ENCODE measurements around the gene GEMIN2.
A peak's percentile ranks its signal among the peaks of the same experiment; 100 is the strongest.
"Not testable (repeated sequence)": the region's sequence is repeated elsewhere in the genome, so short reads cannot be mapped to it uniquely, and the experiment has no call there.

GEMIN2 gene

DNA sequence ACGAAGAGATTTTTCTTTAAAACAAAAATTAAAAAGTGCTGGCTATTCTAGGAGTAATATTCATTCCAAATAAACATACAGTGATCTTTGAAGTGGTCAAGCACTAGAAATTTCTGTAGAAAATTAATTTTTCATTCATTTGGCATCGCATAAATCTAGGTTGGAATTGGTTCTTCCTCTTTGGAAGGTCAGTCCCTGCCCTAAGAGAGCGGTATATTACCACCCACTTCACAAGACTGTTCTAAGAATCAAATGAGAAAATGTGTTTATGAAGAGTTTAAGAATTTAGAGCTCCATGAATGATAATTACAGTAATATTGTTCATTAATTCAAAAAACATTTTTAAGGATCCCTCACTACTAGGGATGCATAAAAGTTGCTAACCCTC lies 444 bp upstream of the GEMIN2 start:
- no peak for DNase-seq

DNA sequence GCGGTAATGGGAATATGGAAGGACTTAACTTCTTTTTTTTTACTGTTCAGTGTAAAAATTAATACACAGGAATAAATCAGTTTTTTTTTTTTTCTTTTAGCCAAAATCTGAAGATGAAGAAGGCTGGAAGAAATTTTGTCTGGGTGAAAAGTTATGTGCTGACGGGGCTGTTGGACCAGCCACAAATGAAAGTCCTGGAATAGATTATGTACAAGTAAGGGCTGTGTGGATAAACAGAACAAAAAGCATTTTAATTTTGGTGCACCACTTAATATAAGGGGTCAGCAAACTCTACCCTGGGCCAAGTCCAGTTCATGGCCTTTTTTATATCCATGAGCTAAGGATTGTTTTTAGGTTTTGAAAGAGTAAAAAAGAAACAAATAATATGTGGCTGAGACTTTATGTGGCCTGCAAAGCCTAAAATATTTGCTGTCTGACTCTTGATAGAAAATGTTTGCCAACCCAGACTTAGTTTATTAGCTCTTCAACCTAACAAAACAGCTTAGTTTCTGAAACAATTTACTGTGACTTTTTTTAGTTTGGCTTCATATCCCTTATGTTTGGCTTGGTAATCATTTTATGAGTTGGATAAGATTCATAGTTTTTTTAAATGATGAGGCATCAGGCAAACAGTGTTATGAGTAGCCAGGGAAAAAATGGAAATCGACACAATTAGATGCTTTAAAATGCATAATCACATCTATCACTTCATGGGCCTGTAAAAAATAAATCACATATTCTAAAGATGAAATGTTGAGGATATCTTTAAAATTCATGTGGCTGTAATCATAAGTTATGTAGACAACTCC lies 8.4 kb downstream of the GEMIN2 start:
- DNase-seq, result no peak

DNA sequence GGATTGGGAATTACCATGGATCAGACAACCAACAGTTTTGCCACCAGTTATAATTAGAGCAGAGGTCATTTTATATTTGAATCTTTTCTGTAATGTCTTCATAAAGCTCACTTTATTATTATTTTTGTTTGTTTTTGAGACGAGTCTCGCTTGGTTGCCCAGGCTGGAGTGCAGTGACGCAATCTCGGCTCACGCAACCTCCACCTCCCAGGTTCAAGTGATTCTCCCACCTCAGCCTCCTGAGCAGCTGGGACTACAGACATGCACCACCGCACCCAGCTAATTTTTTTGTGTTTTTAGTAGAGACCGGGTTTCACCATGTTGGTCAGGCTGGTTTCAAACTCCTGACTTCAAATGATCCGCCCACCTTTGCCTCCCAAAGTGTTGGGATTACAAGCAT lies 23.7 kb downstream of the GEMIN2 start:
- DNase-seq, result not testable (repeated sequence)

DNA sequence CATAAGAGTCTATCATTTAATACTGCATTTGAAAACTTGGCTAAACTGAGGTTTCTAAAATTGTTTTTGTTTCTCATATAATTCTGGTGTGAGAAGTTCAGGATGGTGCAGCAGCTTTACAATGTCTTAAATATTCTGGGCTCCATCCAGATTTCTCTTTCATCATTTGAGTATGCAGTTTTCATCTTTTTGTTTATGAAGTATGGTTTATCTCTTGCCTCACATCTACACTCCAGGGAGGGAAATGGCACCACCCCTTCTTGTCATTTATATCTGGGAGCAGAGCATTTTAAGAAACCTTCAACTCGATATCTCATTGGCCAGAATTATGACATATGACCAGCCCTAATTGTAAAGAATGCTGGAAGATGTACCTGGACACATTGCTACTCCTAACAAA lies 24.3 kb downstream of the GEMIN2 start:
- DNase-seq, result no peak

DNA sequence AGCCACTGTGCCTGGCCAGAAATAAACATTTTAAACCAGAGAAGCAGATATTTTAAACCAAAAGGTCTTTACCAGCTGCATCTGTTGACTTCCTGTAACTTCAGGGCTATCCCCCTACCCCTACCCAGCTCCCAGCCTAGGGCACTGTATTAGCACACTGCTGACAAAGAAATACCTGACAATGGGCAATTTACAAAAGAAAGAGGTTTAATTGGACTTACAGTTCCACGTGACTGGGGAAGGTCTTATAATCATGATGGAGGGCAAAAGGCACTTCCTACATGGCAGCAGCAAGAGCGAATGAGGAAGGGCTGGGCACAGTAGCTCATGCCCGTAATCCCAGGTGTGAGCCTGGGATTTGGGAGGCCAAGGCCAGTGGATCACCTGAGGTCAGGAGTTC lies 26.0 kb downstream of the GEMIN2 start:
- no peak for DNase-seq

DNA sequence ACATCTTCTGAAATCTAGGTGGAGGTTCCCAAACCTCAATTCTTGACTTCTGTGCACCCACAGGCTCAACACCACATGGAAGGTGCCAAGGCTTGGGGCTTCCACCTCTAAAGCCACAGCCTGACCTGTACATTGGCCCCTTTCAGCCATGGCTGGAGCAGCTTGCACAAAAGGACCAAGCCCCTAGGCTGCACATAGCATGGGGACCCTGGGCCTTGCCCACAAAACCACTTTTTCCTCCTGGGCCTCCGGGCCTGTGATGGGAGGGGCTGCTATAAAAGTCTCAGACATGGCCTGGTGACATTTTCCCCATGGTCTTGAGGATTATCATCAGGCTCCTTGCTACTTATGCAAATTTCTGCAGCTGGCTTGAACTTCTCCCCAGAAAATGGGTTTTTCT lies 27.5 kb downstream of the GEMIN2 start:
- not testable (repeated sequence) for DNase-seq

DNA sequence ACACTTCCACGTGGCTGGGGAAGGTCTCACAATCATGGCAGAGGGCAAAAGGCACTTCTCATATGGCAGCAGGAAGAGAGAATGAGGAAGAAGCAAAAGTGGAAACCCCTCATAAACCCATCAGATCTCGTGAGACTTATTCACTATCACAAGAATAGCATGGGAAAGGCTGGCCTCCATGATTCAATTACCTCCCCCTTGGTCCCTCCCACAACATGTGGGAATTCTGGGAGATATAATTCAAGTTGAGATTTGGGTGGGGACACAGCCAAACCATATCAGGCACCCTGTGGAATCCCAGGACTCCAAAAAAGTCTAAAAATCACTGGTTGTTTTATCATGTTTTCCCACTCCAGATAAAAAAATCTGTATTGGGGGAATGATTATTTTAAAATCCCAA lies 29.1 kb downstream of the GEMIN2 start:
- not testable (repeated sequence) for DNase-seq

DNA sequence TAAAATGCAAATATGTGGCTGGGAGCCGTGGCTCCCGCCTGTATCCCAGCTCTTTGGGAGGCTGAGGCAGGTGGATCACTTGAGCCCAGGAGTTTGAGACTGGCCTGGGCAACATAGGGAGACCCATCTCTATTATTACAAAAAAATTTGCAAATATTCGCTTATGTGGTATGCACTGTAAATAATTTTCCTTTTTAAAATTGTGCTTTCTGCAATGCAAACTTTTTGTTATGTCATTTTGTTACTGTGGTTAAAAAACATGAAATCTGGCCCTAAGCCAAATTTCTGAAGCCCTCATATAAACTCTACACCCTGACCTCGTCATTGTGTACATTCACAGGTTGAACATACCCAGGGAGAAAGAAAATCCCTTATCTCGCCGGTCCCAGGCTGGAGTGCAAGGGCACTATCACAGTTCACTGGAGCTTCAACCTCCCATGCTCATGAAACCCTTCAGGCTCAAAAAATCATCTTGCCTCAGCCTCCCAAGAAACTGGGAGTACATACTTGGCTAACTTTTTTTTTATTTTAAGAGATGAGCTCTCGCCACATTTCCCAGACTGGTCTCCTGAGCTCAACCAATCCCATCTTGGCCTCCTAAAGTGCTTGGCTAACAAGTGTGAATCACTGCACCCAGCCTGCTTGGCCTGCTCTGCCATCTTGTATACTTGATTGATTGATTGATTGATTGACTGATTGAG lies 31.3 kb downstream of the GEMIN2 start:
- no peak for DNase-seq

DNA sequence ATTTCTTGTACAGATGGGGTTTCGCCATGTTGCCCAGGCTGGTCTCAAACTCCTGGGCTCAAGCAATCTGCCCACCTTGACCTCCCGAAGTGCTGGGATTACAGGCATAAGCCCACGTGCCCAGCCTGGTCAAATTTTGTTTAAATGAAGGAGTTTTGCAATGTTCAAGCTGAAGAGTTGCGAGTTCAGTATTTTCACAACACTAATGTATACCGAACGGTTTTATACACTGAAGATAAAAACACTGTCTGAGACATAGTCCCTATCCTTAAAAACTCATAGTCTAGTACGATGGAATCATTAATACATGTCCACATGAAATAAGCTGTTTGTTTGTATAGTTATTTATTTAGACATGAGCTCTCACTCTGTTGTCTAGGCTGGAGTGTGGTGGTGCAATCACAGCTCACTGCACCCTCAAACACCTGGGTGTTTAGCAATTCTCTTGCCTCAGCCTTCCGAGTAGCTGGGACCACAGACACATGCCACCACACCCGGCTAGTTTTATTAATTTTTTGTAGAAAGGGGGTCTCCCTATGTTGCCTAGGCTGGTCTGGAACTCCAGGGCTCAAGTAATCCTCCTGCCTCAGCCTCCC lies 40.6 kb downstream of the GEMIN2 start:
- DNase-seq, result no peak

DNA sequence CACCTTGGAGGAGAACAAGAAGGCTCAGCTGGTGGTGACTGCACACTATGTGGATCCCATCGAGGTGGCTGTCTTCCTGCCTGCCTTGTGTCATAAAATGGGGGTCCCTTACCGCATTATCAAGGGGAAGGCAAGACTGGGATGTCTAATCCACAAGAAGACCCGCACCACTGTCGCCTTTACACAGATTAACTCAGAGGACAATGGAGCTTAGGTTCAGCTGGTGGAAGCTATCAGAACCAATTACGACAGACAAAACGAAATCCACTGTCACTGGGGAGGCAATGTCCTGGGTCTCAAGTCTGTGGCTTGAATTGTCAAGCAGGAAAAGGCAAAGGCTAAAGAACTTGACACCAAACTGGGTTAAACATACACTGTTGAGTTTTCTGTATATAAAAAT lies 43.4 kb downstream of the GEMIN2 start:
- no peak for DNase-seq

DNA sequence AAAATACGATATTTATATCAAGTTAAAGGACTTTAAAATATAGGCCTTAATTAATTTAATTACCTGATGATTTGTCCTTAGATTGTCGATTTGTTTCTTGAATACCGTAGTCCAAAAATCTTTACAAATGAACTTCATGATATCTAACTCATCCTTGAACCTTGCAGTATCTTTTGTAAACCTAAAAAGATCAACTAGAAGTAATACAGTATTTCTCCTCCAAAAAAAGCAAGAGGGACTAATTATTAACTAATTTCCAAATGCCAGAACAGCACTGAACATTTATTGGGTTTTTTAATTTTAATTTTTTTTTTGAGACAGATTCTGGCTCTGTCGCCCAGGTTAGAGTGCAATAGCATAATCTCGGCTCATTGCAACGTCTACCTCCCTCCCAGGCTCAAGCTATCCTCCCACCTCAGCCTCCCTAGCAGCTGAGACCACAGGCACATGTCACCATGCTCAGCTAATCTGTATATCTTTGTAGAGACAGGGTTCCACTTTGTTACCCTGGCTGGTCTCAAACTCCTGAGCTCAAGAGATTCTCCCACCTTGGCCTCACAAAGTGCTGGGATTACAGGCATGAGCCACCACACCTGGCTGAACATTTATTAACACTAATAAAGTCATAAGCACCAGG lies 44.2 kb downstream of the GEMIN2 start:
- DNase-seq, result no peak

DNA sequence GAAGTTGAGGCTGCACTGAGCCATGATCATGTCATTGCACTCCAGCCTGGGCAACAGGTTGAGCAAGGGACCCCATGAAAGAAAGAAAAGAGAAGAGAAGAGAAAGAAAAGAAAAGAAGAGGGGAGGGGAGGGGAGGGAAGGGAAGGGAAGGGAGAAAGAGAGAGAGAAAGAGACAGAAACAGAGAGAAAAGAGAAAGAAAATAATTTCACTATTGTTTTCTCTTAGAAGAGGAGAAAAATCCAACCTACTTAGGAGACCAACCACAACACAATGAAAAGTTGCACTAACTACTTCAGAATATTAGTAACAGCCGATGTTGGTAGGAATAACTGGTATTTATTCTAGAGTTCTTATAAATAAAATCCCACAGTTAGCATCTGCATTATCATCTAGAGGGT lies 46.4 kb downstream of the GEMIN2 start:
- no peak for DNase-seq

DNA sequence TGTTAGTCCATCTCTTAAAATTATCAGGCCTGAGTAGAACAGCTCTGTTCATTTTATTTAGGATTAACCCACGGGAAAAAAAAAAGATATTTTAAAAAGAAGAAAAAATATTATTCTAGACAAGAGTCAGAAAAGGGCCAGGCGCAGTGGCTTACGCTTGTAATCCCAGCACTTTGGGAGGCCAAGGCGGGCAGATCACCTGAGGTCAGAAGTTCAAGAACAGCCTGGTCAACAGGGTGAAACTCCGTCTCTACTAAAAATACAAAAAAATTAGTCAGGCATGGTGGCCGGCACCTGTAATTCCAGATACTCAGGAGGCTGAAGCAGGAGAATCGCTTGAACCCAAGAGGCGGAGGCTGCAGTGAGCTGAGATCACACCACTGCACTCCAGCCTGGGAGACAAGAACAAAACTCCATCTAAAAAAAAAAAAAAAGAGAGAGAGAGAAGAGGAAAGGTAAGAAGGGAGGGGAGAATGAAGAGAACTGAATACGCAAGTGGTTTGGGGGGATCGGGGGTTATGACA lies 53.7 kb downstream of the GEMIN2 start:
- not testable (repeated sequence) for DNase-seq

DNA sequence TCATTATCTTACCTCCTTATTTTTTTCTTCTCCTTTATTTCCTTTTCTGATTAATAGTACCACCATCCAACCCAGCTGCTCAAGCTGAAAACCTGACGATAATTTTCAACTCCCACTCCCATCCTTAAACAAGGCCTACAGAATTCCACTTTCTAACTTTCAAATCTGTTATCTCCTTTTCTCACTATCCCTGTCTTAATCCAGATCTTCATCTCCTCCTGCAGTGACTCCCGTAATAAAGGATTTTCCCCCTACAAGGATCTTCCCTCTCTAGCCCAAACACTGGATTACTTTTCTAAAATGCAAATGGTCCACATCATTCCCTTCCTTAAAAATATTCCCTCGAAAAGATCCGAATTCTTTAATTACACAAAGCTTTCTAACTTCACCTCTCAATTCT lies 54.5 kb downstream of the GEMIN2 start:
- no peak for DNase-seq

DNA sequence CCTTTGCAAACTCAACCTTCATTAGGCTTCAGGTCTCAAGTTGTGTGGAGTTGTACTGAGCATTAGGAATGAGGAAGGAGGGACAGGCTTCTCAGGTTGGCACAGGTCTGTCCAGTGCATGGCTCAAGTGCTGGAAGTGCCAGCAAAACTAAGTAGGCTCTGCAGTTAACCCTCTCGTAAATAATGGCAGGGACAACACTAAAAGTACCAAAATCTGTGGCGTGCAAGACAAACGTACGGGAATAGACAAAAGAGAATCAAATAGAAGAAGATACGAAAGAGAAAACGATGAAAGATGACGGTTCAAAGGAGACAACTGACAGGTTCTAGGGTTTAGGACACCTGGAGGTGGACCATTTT lies 55.4 kb downstream of the GEMIN2 start:
- no peak for DNase-seq

DNA sequence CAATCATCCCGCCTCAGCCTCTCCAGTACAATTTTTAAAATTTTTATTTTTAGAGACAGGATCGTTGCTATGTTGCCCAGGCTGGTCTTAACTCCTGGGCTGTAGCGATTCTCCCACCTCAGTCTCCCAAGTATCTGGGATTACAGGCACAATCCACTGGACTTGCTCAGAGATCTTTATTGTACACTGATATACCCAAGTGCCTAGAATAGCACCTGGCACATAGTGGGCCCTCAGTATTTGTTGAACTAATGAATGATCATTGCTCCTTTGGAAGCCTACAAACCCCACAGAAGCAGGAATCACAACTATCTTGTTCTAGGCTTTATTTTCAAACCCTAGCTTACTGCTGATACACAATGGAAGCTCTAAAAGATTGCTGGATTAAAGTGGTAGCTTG lies 59.1 kb downstream of the GEMIN2 start:
- no peak for DNase-seq

DNA sequence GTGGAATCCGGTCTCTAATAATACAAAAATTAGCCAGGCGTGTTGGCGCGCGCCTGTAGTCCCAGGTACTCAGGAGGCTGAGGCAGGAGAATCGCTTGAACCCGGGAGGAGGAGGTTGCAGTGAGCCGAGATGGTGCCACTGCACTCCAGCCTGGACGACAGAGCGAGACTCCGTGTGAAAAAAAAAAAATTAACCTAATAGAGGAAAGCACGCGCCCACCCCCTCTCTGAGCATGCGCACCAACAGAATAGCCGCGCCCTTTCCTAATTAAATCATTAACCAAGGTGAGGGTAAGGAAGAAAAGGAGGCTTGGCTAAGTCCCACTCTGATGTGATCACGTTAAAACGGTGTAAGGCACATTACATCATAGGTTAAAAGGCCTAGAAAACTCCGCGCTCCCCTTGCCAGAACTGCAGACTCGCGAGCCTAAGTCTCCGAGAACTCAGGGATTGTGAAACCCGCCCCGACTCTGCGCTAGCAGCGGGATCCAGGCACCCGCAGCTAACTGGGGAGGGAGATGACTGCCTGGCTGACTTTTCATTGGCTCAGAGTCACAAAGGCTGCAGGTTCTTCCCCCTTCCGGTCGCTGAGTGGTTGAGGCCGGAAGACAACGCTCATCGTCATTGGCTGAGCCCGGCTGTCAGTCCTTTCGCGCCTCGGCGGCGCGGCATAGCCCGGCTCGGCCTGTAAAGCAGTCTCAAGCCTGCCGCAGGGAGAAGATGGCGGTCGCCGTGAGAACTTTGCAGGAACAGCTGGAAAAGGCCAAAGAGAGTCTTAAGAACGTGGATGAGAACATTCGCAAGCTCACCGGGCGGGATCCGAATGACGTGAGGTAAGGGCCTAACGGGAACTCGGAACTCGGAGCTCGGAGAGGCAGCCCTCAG lies 60.7 kb downstream of the GEMIN2 start, which contains the start of gene PNN:
Gene PNN (plus strand): TSS at position 695 of the 885 bp plus-strand sequence. CDS start 26 bp downstream, at position 721.
- DNase-seq, result peak; percentile 99

DNA sequence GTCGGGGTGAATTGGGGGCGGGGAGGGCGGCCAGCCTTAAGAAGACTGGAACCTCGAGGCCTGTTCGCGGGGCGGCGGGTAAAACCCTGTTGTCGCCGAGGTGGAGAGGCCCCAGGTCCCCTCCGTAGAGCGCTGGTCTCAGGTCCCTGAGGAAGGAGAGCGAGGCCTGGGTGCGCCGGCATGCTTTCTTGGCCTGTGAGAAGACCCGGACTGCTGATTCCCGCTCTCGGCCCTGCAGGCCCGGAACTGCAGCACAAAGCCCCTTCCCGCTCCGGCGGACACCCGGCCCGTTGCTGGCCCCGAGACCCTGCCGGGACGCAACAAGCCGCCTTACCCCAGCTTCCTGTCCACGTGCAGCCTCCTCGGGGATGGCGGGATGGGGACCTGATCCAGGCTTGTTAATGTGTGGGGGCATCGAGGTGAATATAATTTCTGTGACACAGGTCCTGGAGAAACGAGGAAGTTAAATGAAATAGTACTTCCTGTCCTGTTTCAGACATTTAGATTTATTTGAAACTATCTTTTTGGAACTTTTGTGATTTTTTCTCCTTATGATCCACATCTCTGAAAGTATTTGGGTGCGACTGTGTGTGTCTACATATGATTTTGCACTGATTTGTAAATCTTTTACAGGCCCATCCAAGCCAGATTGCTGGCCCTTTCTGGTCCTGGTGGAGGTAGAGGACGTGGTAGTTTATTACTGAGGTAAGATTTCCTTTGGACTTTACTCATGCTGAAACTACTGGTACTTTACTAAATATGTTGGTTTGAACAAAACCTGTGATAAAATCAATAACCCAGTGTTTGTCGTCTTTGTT lies 61.5 kb downstream of the GEMIN2 start:
- DNase-seq, result no peak

DNA sequence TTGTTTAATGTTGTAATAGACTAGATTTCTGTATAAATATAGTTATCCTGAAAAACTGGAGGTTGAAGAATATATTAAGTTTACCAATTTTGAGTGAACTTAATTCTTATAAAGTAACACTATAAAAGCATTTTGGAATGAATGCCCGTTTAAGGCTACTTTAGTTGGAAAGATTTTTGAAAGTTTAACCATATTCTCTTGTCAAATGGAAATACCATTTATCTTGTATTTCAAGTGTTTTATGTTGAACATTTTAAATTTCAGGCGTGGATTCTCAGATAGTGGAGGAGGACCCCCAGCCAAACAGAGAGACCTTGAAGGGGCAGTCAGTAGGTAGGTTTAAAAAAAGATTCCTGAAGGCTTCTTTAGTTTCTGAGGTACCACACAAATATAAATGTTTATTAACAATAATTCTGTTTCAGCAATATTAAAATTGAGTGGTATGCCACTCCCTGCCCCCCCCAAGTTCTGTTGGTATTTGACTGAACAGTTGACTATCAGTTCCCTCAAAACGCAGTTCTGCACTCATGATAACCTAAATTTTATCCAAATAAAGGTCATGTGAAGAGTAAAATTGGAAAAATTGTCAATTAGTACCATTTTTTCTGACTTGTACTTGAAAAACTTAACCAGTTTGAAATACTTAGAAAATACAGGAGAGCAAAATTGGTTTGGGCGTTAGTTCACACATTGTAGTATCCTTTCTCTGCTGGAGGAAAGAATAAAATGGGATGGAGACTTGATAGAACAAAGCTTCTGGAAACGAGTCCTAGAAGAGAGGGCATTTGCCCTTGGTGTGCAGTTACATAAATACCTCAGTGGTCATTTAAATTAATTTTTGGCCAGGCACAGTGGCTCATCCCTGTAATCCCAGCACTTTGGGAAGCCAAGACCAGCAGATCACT lies 62.4 kb downstream of the GEMIN2 start:
- no peak for DNase-seq

DNA sequence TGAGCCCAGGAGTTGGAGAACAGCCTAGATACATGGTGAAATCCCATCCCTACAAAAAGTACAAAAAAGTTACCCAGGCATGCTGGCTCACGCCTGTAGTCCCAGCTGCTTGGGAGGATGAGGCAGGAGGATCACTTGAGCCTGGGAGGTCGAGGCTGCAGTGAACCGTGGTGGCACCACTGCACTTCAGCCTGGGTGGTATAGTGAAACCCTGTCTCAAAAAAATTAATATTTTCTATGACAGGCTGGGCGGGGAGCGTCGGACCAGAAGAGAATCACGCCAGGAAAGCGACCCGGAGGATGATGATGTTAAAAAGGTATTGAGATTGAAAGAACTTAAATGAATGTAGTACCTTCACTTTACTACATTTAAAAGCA lies 63.0 kb downstream of the GEMIN2 start:
- no peak for DNase-seq
